GM19324 (cell line): ENCODE data around the gene SF3A1.

Experiments
- ATAC-seq: cut with Tn5 transposase; IDR thresholded peaks from one replicate; pipeline ENCODE4 v1.9.1; 2021; ENCODE audit warnings: mild to moderate bottlenecking, moderate library complexity; ENCODE audit not compliant: unreplicated experiment, low FRiP score

SF3A1 gene

DNA sequence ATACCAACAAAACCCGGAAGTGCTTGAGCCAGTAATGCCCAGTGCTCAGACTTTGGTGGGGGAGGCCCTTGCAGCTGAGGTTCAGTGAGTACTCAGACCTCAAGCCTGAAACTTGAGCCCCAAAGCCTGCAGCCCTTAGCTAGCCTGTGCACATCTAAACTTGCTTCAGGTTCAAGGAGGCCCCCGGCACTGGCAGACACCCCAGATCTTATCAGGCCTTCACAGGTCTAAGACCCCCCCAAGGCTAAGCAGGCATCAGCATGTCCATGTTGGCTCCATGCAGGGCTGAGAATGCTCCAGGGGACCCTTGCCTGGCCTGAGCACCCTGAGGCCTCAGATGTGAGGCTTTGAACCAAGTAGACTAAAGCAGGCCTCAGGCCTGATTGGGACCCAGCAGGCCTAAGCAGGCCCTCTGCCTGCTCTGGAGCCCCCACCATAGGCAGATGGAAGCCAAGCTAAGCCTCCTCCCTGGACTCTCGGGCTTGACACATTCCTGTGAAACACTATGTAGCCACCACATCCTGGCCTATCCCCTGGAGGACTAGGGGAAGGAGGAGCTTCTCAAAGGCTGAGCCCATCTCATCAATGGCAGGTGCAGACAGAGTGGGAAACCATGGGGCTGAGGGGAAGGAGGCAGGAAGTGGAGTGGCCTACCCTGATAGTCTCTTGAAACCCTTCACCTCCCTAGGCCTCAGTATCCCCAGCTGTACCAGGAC is 66.2 kb downstream of the SF3A1 start:
- no peak for ATAC-seq

DNA sequence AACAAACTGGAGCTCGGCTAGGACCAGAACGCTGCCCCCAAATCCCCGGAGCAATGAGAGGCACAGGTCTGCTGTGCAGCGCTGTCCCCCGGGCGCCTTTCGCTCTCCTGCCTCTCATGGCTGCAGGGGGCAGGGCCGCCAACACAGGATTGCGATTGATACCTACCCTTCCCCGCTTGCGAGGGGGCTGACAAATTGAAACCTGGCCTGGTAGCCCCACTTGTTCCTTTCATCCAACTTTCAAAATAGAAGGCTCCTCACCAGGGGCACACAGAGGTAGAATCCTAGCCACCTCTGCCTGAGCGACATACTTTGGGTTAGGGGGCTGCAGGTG is 66.7 kb downstream of the SF3A1 start:
- peak; percentile 3 for ATAC-seq

DNA sequence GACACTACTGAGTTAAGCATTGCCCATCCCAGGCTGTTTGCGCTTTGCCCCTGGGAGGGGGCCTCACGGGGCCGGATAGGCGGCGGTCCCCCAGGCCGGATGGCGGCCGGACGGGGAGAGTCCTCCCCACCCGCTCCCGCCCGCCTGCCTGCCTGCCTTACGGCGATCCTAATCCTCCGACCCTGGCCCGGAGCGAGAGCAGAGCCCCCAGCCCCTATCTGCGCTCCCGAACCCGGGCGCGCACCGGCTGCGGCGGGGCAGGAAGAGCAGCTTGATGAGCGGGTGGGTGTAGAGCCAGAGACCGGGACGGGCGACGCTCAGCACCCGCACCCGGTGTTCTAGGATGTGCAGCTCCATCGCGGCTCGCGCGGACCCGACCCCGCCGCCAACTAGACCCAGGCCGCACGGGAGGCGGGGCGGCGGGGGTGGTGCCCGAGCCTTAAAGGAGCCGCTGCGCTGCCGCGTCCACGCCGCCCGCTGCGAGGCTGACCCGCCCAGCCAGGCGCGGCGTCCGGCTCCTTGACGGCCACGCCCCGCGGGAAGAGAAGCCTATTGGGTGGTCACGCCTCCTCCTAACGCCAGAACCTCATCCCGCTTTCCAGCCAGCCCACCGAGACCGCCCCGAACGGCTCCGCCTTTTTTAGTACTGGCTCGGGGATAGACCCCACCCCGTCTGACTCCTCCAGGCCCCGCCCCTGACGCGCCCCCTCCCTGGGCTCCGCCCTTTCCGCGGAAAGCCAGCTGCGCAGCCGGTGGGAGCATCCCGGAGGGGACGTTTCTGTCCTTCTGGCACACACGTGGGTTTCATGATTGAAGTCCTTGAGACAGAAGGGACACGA is 67.3 kb downstream of the SF3A1 start, which contains the start of gene CASTOR1:
Gene CASTOR1, minus strand, starts transcription at position 365 of the 839 bp plus-strand sequence. Its CDS starts 8 bp downstream, at position 357.
- ATAC-seq, result peak; percentile 64

DNA sequence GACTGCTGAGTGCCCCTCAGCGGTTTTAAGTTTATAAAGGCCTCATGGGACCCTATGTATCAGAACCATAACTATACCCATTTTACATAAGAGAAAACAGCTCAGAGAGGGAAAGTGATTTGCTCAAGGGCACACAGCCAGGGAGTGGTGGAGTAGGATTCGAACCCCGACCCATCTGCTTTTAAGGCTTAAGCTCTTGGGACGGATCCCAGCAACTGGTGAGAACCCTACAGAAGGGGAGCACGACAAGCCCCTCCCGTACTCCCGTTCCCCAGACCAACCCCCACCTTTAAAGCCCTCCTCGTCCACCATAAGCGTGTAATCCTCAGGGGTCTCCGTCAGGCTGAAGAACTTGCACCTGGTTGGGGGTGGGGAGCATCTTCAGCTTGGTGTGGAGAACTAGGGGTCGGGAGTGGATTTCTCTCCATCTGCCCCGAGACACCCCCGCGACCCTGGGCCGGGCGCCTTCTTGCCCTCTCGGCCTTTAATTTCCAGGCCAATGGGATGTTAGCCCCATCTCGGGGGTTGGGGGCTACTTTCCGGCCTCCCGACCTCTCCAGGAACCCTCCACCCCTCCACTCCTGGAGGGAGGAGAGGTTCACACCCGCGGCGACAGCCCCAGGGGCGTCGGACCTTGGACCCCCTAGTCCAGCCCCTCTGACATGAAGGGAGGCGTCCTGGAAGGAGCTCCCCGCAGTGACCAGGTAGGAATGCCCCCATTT is 68.1 kb downstream of the SF3A1 start:
- ATAC-seq, result no peak

DNA sequence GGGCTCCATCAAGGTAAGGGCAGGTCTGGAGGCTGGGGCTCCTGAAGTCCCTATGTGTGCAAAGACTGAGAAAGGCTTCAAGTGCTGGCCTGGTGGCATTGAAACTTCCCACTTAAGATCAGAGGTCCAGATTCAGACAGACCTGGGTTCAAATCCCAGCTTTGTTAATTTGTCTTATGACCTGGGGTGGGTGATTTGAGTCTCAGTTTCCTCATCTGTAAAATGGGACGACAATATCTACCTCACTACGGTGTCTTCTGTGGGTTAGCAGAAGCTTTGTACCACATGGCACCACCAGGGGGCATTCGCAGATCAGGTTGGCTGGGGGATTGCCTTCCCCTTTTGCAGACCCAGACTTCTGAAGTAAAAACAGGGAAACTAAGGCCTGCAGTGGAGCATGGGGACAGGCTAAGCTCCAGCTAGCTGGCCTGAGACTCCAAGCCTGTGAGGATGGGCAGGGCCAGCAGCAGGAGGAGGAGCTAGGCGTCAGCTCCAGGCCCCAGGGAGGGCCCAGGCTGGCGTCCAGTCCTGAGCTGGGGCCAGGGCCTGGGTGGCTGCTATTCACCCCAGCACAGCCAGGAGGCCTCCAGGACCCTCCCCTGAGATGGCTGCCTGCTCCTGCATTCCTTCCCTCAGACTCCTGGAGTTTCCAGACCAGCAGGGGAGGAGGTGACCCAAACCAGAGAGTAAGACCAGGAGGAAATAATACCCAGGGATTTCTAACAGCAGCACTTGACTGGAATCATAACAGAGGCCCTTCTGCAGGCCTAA is 68.9 kb downstream of the SF3A1 start:
- ATAC-seq, result no peak

DNA sequence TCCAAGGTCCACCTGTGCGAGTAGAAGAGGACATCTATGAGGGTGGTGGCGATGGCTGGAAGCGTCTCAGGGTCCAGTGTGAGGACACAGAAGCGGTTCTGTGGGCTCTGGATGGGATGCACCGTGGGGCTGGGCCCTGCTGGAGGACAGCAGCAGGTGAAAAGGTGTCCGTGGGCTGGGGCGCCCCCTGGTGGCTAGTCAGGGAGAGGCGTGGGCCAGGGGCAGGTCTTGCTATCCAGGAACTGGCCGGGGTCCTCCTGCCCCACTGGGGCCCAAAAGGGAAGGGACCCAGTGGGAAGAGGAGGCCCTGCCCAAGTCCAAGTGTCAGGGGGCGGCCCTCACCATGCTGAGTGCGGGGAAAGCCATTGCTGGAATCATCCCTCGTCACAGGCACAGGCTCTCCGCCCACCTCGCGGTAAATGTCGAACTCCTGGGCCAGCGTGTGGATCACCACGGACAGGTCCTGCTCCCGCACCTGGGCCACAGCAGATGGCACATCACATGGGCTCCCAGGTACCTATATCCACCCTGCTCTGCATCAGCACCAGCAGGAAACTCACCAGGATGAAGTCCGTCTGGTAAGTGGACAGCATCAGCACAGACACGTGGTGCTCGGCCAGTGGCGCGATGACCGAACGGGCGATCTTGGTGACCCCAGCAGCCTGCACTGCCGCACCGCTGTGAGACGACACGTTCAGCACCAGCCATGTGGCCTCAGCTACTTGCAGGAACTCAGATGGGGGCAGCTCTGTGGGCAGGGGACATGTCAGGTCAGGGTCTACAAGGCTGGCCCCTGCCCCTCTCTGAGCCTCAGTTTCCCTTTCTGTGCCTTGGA is 69.7 kb downstream of the SF3A1 start:
- no peak for ATAC-seq

DNA sequence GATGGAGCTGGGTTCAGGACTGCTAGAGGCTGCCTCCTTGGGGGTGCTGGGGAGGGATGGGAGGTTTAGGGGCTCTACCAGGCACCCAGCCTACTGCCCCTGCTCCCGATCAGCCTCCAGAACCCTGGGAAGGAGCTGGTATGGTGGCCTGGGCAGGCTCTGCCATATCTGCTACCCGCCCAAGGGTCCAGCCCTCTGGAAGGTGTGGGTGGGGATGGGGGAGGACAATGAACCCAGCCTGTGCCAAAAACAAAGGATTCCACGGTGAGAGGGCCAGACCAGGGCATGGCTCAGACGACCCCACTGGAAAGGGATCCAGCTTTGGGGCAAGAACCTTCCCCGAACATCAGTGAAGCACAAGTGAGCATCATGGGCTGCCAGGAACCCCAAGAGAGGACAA is 70.4 kb downstream of the SF3A1 start:
- no peak for ATAC-seq

DNA sequence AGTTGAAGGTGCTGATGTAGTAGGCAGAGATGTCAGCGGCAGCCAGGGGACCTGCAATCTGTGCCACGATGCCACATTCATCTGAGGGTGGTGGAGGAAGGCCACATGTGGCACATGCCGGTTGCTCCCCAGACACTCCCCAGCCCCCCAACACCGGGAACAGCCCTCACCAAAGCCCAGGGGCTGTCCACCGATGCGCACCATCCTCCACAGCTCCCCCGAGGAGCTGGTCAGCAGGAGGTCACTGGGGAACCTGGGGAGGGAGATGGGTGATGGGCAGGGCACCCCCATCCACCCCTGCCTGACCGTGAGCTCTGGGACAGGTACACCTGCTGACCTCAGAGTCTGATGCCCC is 70.9 kb downstream of the SF3A1 start:
- no peak for ATAC-seq

DNA sequence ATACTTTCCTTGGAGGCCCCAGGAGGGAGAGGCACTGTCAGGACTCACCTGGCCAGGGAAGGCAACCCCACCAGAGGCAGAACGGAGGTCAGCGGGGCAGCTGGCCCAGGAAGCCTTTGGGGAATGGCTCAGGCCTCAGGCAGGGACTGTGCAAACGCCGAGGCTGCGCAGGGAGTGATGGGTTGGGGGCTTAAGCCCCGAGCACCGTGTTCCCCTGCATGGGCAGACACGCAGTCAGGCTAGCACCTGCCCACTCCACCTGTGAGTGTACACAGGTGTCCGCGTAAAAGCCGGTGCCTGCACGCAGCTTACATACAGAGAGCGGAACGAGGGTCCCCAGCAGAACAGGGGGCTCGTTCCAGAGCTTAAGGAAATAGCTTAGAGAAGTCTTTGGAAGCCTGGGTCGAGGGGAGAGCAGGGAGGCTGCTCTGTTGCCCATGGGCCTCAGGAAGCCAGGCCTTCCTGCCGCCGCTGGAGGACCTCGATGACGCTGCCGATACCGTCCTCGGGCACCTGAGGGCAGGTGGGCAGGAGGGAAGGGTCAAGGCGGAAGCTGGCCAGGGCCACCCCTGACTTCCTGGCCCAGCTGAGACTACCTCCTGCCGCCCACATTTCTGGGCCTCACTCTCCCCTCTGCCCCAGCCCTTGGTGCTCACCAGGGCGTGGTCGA is 71.4 kb downstream of the SF3A1 start:
- ATAC-seq, result no peak

DNA sequence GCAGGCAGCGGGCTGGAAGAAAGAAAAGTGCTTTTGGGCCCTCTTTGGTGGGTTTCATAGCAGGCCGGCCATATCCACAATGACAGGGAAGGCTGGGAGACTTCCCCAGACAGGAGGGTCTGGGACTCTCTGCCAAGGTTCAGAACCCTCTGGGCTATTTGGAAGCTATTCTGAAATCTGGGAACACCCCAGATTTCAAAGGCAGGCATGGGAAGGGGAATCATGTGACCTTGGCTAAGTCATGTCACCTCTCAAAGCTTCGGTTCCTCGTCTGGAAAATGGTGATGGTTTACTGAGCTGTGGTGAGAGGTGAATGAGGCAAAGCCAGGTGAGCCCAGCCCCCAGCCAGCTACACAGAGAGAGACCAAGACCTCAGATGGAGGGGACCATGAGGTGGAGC is 72.0 kb downstream of the SF3A1 start:
- ATAC-seq, result no peak

DNA sequence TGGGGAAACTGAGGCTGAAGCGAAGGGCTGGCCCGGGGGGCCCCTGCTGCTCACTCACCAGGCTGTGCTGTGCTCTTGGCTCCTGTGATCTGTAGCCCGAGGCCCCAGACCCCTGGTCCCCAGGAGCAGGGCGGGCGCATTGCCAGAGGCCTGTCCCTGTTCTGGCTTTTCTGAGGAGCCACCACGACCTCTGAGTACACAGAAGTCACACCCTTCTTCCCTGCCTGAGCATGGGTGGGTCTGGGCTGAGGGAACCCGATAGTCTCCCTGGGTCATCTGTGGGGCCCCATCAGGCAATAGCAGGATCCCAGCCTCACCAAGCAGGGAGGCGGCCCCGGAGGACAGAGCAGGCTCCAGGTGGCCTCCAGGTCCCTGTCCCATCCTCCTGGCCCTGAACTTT is 72.5 kb downstream of the SF3A1 start:
- ATAC-seq, result no peak

DNA sequence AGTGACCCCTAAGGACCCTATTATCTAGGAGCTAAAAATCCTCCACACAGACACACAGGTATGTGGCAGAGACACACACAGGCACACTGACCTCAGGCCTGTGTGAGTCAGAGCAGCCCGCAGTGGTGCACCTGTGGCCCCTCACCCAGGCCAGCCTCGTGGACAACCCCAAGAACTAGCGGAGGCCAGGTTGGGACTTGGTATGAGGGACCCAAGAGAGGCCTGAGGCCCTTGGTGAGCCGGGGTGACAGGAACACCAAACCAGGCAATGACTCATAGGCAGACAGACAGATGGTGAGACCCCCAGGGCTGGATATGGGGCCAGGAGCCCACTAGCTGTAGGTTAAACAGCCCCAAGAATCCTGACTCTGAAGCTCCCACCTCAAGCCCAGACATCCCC is 73.4 kb downstream of the SF3A1 start:
- ATAC-seq, result no peak

DNA sequence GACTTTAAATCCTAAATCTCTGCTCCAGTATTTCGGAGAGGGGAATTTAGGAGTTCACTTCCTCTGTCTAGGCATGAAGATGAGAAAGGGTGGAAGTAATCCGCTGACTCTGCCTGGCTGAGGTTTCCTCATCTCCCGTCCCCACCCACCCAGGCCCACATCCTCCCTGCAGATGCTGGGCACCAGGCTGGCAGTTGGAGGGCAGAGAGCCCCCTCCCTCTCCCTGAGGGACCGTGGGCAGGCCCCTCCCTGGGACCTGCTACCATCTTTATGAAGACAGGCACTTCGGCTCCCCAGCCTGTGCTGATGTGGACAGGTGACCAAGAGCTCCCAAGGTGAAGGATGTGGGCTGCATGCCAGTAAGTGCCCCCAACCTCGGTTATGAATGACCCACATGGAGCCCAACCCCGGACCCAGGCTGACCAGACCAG is 74.1 kb downstream of the SF3A1 start:
- ATAC-seq, result no peak
